Astrocyte of the cerebellum (primary cell): Measurements from ENCODE around the gene TREH.

ENCODE experiments used
- DNase-seq: peaks from one replicate; pipeline ENCODE4 v3.0.0-alpha.2; 2011; ENCODE audit warnings: low read depth
- H3K4me3 ChIP-seq: 2 replicates; pipeline ENCODE4 v1.5.1; 2011; ENCODE audit warnings: mild to moderate bottlenecking, low read depth, low read length, moderate library complexity
- in situ Hi-C: cut with HindIII; loops from 2 replicates; pipeline ENCODE4 v1.10.0; 2017; ENCODE audit warnings: low sequenced_read_pairs
- TF ChIP-seq, protein P1 (sequence below): IDR thresholded peaks from 2 replicates; pipeline ENCODE4 v1.5.1; 2012; ENCODE audit warnings: low read length, low read depth, moderate library complexity, mild to moderate bottlenecking; ENCODE audit errors: missing control alignments

Gene TREH

GRCh38 chr11:118703563-118704106, 24.2 kb upstream of the TREH start:
- DNase-seq = no peak
- in situ Hi-C loops = loop anchor here (10.0 kb wide), 3 partner anchors 91 to 241 kb away; partner anchors contain the start of gene DDX6

DNA sequence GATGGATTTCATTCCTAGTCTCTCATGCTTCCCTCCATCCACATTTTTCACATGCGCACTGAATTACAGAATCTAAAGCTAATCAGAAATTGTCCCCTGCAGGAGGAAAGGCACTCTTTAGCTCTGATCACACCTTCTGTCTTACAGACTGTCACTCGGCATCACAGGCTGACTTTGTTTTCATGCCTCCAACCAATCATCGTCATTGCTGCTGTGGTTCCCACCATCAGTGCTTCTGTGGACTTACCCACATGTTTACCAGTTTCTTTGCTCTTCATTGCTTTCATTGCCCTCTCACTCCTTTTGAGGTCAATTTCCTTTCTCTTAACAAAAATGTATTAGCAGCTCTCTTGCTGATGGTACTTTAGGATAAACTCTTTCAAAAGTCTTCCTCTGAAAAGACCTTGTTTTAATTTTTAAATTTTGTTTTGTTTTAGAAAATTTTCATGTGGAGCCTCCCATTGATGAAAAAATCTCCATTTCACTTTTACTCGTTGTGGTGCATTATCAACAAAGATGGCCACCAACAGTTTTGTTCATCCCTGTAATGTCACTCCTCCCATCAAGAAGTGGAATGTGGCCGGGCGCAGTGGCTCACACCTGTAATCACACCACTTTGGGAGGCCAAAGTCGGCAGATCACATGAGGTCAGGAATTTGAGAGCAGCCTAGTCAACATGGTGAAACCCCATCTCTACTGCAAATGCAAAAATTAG, 20.2 kb upstream of the TREH start:
- TF ChIP-seq, protein P1, sequence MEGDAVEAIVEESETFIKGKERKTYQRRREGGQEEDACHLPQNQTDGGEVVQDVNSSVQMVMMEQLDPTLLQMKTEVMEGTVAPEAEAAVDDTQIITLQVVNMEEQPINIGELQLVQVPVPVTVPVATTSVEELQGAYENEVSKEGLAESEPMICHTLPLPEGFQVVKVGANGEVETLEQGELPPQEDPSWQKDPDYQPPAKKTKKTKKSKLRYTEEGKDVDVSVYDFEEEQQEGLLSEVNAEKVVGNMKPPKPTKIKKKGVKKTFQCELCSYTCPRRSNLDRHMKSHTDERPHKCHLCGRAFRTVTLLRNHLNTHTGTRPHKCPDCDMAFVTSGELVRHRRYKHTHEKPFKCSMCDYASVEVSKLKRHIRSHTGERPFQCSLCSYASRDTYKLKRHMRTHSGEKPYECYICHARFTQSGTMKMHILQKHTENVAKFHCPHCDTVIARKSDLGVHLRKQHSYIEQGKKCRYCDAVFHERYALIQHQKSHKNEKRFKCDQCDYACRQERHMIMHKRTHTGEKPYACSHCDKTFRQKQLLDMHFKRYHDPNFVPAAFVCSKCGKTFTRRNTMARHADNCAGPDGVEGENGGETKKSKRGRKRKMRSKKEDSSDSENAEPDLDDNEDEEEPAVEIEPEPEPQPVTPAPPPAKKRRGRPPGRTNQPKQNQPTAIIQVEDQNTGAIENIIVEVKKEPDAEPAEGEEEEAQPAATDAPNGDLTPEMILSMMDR = no peak
- H3K4me3 ChIP-seq = no peak overlapping the region
- in situ Hi-C loops = loop anchor here (10.0 kb wide), 3 partner anchors 95 to 245 kb away; partner anchors contain the start of gene DDX6
- no peak for DNase-seq

More at GRCh38 chr11:118703563-118704106, 24.2 kb upstream of the TREH start:
- TF ChIP-seq, protein P1 = no peak
- H3K4me3 ChIP-seq = no peak overlapping the region

DNA sequence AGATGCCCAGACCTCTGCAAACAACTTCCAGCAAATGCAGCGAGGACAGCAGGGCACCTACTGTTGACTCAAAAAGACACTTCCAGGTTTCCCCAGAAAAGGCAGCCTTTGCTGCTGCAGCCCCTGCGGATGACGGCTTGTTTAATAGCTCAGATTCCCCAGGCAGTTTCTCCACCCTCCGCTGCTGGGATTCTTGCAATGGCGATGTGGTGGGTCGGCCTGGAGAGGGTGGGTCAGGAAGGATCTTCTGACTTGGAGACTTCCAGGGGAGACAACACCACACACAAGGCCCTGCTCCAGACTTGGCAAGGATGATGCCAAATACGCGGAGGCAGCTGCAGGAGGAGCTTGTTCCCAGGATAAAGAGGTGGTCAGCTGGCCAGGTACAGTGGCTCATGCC, 17.9 kb upstream of the TREH start:
- H3K4me3 ChIP-seq = no peak overlapping the region
- DNase-seq = no peak
- in situ Hi-C loops = no loop called here
- TF ChIP-seq, protein P1 = no peak

DNA sequence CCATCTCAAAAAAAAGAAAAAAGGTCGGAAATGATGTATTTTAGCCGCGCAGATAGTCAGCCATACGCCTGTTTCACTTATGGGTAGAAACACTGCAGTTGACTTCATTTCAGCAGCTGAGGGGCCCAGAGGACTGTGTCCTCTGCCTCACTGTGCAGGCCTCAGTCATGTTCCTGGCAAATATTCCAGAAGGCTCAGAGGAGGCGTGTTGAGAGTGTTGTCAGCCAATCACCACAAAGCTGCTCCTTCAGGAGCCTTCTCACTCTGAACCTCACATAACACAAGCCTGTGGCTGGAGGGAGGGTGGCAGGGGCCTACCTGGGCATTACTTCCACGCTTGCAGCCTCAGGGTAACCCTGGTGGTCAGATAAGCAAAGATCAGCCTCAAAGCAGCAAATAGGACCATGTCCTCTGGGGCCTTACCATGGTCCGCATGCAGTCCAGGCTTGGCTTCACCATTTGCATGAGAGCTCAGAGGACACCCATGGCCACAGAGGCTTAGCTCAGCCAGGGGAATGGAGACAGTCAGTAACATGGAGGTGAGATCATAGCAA, 17.3 kb upstream of the TREH start:
- in situ Hi-C loops = no loop called here
- TF ChIP-seq, protein P1 = no peak
- no peak overlapping the region for H3K4me3 ChIP-seq
- DNase-seq = no peak

DNA sequence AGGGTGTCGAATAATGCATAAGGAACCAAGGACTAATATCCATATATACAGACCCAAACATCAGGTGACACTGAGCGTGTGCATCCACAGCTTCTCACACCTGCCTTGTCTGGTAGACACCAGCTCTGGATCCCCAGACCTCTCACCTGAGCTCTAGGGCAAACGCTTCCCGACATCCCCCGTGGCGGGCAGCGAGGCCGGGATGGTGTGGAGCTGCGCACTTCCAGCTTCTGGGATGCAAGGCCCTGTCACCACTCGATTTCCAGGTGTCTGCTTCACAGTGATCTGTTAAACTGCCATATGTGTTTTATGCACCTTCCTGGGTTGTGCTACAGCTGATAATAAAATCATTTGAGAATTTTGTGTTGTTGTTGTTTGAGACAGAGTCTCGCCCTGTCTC, 15.3 kb upstream of the TREH start:
- TF ChIP-seq, protein P1 = no peak
- in situ Hi-C loops = no loop called here

DNA sequence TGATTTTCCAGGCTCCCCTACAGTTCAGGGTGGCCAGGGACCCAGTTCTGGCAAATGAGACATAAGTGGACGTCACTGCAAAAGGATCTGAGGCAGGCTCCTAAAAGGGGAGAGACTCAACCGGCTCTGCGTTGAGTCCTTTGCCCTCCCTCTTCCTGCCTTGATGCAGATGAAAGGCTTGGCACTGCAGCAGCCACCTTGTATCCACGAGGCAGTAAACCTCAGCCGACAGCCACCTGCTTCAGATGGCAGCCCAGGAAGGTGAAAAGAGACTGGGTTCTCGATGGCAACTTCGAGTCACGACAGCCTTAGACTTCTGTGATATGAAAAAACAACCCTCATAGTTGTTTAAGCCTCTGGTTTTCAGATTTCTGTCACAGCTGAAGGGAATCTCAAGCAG, 14.7 kb upstream of the TREH start:
- DNase-seq = no peak
- no peak overlapping the region for H3K4me3 ChIP-seq
- in situ Hi-C loops = no loop called here
- TF ChIP-seq, protein P1 = no peak

More for the DNA sequence above, 15.3 kb upstream of the TREH start:
- no peak for DNase-seq
- H3K4me3 ChIP-seq = no peak overlapping the region
